LHCN-M2 (cell line): ENCODE data around the gene GRAMD1B. TPM values are rescaled to one million over a fixed set of nuclear protein-coding genes. Genes with fewer than 3 reads are reported as not detected.
"Not testable (repeated sequence)": the region's sequence is repeated elsewhere in the genome, so short reads cannot be mapped to it uniquely, and the experiment has no call there.

ENCODE experiments used
- DNase-seq: peaks from one replicate; pipeline ENCODE4 v3.0.0-alpha.2; 2012; ENCODE audit warnings: low read depth
- total RNA-seq: library from RNA; depleted of rRNA; stranded (reverse); fragments of >200 nt; gene quantifications from 2 replicates; pipeline ENCODE4 v1.2.3, GENCODE V29; 2014; rRNA removed

The GRAMD1B gene
- total RNA-seq, 1 experiment from 2014 or later: 4.2 TPM

GRCh38 chr11:123640029-123640428 lies 210.0 kb downstream of the GRAMD1B start:
- DNase-seq: no peak

GRCh38 chr11:123640677-123641494 lies 210.8 kb downstream of the GRAMD1B start:
- DNase-seq: peak; percentile 21

GRCh38 chr11:123641495-123641840 lies 211.4 kb downstream of the GRAMD1B start:
- no peak for DNase-seq

- DNase-seq: no peak
Measured at GRCh38 chr11:123642435-123642834, 212.4 kb downstream of the GRAMD1B start.

GRCh38 chr11:123645286-123645975 lies 215.4 kb downstream of the GRAMD1B start:
- no peak for DNase-seq

GRCh38 chr11:123650901-123651300 lies 220.8 kb downstream of the GRAMD1B start:
- DNase-seq: no peak

- no peak for DNase-seq
Measured at GRCh38 chr11:123652599-123652998, 222.5 kb downstream of the GRAMD1B start.

GRCh38 chr11:123653483-123653826 lies 223.4 kb downstream of the GRAMD1B start:
- DNase-seq: no peak

- peak; percentile 9 for DNase-seq
Measured at GRCh38 chr11:123653827-123654565, 223.9 kb downstream of the GRAMD1B start.

- DNase-seq: peak; percentile 8
Measured at GRCh38 chr11:123654566-123655081, 224.6 kb downstream of the GRAMD1B start, which contains the start of gene SCN3B. SCN3B (minus strand) TSS chr11:123654624; CDS start chr11:123653801, 823 bp downstream.

GRCh38 chr11:123659311-123659710 lies 229.2 kb downstream of the GRAMD1B start:
- no peak for DNase-seq

- not testable (repeated sequence) for DNase-seq
Measured at GRCh38 chr11:123659965-123660364, 229.9 kb downstream of the GRAMD1B start.

GRCh38 chr11:123665306-123665705 lies 235.2 kb downstream of the GRAMD1B start:
- no peak for DNase-seq

- DNase-seq: no peak
Measured at GRCh38 chr11:123670081-123670480, 240.0 kb downstream of the GRAMD1B start.

GRCh38 chr11:123671534-123671933 lies 241.5 kb downstream of the GRAMD1B start:
- no peak for DNase-seq

GRCh38 chr11:123672568-123672967 lies 242.5 kb downstream of the GRAMD1B start:
- no peak for DNase-seq

GRCh38 chr11:123674297-123674696 lies 244.2 kb downstream of the GRAMD1B start:
- DNase-seq: no peak

Other genes starting within 250 kb of the GRAMD1B start
- 65.3 and 68.0 TPM in 2 replicates for gene CLMP, start 235.0 kb upstream of the GRAMD1B start, total RNA-seq
- not detected in 2 replicates for gene SCN3B, start 224.4 kb downstream of the GRAMD1B start, total RNA-seq